ENCODE results near the gene CBFA2T2.
"Not testable (repeated sequence)": the region's sequence is repeated elsewhere in the genome, so short reads cannot be mapped to it uniquely, and the experiment has no call there.

The CBFA2T2 gene

DNA sequence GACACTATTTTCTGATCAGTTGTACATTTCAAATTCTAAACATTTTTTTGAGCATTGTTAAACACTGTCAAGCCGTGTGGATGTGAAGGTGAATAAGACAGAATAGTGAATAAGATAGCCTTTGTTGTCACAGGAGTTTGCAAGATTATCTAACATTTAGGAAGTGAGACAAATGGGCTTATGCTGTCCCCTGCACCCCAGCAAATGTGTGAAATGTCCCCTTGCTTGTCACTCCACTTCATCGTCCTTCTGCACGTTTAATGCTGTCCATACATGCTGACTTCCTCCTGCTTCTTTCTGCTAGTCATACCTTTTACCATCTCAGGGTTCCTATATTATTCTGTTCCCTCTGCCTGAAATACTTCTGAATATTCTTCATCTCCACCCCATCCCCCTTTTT, 62.6 kb downstream of the CBFA2T2 start:
- no peak for DNase-seq

DNA sequence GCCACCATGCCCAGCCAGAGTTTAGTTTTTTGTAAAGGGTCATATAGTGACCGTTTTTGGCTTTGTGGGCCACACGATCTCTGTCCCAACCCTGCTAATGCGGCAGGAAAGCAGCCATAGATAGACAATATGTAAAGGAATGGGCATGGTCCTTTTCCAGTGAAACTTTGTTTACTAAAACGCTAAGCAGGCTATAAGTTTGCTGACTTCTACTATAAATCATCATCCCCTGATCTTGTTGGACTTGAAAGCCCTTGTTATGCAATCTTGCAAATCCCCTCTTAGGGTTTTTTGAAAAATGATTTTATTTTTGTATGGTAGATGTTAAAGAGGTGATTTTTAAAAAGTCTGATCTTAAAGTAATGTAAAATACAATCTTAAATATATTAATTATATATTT, 63.6 kb downstream of the CBFA2T2 start:
- DNase-seq, result no peak

DNA sequence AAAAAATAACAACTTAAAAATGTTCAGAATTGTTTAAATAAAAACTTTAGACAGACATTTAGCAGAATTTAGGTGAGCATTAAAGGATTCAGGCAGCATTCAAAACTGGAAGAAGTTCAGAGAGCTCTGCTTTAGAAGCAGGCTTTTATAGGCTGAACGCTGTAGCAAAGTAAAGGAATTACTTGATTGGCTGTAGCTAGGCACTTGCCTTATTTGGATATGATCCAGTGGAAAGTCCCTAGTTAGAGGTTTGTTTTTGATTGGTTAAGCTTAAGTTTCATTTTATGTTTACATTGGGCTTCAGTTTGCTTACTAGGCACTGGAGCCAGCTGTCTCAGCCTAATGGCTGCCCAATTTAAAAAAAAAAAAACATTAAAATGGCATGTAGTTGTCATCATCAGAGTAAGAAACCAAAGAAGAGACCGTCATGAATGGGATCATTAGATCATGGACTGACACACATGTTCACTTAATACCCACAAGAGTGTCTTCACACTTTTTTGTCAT, 65.1 kb downstream of the CBFA2T2 start:
- DNase-seq, result no peak

DNA sequence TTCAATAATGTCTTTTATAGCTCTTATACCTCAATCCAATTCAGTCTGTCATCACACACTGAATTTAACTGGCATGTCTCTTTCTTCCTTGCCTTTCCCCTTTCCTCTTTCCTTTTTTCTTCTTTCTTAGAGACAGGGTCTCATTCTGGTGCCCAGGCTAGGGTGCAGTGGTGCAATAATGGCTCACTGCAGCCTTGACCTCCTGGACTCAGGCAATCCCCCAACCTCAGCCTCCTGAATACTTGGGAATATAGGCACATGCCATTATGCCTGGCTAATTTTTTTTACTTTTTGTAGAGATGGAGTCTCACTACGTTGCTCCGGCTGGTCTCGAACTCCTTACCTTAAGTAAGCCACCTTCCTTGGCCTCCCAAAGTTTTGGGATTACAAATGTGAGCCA, 65.9 kb downstream of the CBFA2T2 start:
- DNase-seq, result no peak

DNA sequence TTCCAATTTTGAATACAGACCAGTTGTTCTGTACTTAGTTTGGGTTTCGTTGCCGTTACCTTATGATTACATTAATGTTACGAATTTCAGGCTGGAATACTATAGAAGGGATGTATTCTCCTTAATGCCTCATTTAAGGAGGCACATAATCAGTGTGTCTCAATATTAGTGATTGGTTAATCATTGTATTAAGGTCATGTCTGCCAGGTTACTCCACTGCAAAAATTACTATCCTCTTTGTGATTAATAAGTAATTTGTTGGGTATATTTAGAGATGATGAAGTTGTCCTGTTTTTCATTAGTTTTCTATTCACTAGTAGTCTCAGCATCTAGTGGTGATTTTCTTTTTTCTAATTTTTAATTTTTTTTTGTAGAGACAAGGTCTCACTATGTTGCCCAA, 66.3 kb downstream of the CBFA2T2 start:
- no peak for DNase-seq

DNA sequence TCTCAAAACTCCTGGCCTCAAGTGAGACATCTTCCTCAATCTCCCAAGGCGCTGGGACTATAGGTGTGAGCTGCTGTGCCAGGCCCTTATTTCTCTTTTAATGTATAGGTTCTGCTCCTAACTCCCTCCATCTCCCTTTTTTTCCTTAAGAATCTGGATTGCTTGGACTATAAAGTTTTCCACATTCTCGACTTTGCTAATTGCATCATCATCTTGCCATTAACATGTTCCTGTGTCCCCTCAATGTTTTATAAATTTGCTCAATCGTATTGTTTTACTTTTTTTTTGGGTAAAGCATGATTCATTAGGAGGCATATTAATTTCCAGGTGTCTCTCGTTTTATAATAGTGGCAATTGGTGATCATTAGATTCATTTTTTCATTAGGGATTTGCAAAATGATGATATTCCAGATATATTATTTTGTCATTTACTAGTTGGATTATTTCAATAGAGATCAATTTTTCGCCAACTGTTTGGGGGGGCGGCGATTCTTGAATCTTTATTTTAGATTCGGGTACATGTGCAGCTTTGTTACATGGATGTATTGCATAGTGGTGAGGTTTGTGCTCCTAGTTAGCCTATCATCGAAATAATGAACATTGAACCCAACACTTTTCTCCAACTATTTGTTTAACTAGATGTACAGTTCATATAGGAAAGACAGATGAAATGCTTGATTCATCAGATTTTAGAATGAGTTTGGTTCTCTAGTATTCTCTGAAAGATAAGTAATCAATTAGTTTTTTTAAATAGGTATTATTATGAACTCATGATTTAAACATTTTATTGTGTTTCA, 68.7 kb downstream of the CBFA2T2 start:
- no peak for DNase-seq

DNA sequence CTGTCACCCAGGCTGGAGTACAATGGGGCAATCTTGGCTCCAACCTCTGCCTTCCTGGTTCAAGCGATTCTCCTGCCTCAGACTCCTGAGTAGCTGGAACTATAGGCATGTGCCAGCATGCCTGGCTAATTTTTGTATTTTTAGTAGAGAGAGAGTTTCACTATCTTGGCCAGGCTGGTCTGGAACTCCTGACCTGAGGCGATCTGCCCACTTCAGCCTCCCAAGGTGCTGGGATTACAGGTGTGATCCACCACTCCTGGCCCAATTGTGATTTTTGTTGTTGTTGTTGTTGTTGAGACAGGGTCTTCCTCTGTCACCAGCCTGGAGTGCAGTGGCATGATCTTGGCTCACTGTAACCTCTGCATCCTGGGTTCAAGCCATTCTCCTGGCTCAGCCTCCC, 69.3 kb downstream of the CBFA2T2 start:
- DNase-seq, result no peak

DNA sequence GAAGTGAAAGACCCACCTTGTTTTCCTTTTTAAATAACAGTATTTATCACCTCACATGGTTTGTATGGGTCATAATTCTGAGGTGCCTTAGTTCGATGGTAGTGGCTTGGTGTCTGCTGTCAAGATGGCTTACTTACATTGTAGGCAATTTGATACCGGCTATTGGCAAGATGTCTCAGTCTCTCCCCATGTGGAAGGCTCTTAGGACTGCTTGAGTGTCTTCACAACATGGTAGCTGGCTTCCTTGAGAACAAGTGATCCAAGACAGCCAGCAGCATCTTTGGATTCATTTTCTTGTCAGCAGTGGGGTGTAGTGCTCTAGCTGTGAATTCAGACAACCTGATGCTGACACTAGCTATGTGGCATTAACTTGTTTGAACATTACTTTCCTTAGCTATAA, 70.1 kb downstream of the CBFA2T2 start:
- no peak for DNase-seq

DNA sequence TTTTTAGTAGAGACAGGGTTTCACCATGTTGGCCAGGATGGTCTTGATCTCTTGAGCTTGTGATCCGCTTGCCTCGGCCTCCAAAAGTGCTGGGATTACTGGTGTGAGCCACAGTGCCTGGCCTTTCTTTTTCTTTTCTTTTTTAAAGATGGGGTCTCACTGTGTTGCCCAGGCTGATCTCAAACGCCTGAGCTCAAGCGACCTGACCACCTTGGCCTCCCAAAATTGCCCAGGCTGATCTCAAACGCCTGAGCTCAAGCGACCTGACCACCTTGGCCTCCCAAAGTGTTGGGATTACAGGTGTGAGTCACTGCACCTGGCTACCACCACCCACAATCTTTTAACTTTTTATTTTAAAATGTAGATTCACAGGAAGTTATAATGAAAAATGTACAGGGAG, 71.2 kb downstream of the CBFA2T2 start:
- DNase-seq, result not testable (repeated sequence)

DNA sequence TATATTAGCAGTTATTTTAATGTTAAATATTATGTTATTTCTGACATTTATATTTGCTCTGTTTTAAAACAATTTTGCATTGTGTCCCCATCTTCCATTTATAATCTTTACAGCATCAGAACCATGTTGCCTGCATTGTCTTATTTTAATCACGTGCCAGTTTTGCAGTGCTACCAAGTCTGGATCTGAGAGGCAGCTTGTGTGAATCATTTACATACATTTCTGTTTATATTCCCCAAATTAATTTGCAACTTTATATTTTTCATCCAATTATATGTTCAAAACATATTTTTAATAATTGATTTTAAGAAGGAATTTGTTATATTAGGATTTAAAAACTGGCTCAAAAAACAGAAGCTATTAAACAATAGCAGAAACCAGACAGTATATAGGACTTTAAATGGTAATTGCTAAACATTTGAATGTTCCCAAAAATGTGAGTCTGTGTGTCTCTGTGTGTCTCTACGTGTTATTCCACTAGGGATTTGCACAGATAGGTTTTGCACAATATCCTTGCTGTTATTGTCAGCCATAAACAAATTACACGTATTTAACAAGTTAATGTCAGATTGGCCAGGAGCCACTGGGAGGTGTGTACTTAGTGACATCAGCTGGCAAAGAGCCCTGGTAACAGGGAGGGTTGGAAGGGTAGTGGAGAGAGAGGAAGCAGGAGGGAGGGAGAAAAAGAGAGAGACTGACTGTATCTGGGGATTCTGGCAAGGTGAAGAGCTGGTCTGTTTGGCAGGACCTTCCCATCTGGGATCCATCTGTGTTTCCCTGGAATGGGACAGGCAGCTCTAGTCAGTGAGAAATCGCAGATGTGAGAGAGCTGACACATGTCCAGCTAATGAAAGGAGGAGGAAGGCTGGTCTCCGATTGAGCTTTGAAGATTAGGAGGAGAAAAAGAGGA, 72.1 kb downstream of the CBFA2T2 start:
- no peak for DNase-seq

DNA sequence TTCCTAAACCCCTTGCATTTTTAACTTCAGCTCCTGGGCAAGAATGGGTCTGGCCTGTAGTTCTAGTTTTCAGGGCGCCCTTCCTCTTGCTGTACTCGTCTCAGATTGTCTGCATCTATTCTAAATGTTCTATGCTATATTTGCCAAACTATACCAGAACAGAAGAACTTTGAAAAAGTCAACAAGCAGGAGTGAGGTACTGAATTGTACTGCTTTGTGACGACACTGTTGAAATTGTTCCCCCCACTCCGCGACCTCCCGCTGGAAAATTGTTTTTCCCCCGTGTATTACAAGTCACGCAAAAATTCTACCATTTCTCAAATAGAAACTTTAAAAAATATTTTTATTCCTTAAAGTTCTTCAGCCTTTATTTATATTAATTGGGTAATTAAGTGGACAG, 73.9 kb downstream of the CBFA2T2 start:
- DNase-seq, result no peak

DNA sequence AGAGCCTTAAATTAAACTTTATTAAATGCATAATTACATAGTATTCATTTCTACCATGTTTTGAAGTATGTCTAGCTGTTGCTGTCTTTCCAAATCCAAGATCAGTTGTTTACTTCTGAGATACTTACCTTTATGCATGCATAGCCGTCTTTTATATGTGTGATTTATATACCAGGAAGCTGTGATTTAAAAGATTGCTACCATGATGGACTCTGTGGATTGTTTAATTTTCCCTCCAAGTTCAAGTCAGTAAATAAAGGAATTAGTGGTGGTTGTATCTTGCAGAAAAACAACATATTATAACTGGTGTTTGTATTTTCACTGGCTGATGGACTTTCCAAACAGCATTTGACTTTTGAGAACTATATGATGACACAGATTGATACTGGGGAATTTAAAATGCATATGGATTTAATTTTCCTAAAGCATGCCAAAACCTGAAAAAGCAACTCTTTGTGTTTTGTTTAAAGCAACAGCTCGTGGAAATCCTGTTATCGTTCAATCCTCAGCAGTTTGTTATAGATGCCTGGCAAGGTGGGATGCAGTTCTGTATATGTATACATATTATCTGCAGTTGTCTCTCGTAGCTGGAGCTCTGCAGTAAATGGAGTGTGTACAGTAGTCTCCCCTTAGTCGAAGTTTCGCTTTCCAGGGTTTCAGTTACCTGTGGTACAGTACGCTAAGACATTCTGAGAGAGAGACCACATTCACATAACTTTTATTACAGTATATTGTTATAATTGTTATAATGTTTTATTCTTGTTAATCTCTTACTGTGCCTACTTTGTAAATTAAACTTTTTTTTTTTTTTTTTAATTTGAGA, 77.1 kb downstream of the CBFA2T2 start:
- no peak for DNase-seq

DNA sequence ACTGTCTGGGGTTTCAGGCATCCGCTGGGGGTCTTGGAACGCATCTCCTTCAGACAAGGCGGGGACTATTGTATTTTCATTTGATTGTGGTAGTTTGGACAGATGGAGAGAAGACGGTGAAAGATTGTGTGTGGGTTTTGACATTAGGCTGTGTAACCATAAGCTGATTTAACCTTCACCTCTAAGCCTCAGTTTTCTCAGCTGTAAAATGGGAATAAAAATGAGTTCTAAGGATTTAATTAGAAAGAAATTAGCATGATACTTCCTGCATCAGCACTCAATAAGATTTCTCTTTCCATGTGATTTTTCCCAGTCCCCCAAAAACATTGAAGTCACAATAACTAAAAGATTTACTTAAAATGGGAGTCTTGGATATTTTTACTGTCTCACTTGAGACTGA, 78.1 kb downstream of the CBFA2T2 start:
- DNase-seq, result no peak

DNA sequence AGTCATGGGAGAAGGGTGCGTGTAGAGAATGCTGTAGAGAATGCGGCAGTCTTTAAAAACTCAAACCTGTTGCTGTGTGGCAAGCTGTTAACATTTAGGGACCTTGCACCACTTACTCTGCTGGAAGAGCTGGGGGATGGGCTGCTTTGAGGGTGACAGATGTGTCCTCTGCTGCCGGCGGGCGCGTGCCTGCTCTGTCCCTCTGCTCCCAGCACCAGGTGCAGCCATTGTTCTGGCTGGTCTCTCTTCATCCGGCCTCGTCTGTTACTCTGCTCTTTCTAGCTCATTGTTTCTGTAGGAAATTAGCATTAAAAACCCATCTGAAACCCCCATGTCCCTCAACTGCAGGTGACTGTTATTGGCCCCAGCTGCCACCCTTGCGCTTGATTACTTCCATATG, 78.5 kb downstream of the CBFA2T2 start:
- no peak for DNase-seq

DNA sequence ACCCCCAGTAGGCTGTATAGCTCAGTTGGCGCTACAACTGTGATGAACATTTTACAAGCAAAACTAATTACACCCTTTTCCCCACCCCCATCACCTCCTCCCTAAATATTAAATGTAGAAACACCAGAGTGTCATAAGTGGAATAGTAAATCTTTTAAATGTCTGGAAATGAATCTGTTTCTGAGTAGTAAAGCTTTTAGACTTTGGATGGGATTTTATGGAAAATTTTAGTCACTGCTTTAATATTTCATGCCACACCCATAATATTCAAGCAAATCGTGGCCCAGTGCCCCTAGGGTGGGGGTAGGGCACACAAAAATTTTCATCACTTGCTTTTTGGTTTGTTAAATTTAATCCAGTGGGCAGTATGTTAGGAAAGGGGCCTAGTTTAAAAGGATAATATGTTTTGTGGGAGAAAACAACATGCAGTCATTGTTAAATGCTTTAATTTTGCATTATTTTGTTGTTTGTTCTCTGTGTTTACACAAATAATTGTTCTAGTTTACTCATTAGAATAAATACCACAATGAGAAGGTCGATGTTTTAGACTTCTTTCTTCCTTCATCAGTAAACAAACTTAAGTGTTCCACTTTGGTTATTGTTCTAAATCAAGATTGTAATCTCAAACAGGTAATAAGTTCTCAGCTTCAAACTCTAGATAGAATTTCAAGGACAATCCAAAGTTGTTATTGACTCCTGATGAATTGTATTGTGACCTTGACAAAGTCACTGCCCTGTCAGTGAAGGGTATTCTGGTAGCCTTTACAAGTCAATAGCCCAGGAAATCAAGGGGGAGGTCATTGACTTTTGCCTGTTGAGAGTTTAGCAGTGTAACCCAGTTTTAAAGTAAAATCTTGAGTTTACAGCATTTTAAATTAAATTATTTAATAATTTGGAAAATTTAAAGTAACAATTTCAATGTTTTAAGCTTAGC, 79.2 kb downstream of the CBFA2T2 start:
- DNase-seq, result no peak

DNA sequence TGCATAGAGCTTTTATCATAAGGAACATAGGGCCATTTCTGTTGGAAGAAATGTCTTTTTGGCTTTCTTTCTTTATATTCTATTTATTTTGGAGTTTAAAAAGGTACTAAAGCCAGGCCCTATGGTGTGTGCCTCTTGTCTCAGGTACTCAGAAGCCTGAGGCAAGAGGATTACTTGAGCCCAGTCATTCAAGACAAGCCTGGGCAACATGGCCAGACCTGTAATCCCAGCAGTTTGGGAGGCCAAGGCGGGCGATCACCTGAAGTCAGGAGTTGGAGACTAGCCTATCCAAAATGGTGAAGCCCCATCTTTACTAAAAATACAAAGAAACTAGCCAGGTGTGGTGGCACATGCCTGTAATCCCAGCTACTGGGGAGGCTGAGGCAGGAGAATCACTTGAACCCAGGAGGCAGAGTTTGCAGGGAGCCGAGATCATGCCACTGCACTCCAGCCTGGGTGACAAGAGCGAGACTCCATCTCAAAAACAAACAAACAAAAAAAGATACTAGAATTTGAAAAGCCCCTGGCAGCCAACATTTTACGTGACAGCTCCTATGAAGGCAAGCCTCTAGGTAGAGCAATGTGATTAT, 80.0 kb downstream of the CBFA2T2 start:
- no peak for DNase-seq

DNA sequence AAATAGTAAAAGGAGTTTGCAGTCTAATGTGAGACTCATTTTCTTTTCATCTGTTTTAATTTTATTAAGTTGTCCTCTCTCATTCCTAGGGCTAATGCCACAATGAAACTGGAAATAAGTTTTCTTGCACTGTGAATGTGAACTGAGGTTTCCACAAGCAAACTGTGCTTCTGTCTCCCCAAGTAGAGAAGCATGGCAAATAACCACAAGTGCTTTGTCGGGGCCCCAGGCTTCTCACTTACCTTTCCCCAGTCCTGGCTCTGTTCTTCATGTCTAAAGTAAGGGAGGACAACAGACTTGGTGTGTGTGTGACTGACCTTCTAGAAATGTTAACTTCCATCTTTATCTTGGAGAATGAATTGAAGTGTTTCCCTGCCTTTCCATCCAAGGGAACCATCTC, 80.8 kb downstream of the CBFA2T2 start:
- no peak for DNase-seq

DNA sequence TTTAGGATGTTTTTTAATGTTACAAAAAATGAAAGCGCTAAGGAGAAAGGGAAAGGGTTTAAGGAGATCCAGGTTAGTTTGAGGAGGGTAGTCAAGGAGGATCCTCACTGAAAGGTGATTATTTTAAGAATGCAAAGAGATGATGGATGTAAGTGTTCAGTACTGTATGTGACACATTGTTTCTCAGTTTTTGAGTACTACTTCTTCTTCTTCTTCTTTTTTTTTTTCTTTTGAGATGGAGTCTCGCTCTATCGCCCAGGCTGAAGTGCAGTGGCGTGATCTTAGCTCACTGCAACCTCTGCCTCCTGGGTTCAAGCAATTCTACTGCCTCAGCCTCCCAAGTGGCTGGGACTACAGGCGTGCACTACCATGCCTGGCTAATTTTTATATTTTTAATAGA, 83.4 kb downstream of the CBFA2T2 start:
- DNase-seq, result not testable (repeated sequence)

DNA sequence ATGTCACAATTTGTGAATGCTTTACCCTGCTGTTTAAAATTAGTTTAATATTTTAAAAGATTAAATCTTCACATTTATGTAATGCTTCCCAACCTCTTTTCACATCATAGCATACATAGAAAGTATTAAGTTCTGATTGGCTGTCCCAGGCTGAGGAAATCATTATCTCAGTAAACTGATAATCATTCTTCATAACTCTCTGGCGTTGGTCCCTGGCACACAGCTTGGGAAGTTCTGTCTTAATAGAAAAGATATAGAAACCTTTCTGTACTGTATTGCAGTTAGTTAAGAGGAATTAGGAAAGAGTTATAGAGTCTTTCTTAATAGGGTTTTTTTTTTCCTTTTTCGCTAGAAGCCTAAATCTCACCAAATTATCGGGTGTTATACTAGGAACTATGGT, 85.4 kb downstream of the CBFA2T2 start:
- DNase-seq, result no peak

DNA sequence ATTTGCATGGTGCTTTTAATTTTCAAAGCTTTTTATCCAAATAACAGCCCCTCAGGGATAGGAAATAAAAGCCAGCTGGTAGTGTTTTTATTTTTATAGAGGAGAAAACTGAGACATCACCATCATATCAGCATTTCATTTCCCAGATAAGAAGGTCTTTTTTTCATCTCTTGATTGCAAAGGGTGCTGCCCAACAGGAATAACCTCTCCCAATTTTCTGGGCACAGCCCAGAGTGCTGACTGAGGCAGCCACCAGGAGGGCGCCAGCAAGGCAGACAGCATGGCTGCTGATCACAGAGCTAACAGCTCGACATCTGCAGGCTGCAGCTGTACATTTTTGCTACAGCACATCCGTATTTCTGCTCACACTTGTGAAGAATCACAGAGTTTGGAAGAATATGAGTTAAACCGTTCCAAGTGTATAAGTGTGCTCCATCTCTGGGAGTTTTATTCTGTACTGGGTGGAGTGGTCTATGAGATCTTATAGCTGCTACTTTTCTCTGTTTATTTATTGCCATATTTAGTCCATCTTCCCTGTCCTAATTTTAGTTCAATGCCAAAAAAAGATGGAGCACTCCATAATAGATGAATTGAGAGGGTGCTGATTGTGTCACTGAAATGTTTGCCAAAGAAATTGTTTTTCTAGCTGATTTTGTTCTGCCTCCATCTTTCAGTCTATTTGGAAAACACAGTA, 86.7 kb downstream of the CBFA2T2 start:
- DNase-seq, result no peak

DNA sequence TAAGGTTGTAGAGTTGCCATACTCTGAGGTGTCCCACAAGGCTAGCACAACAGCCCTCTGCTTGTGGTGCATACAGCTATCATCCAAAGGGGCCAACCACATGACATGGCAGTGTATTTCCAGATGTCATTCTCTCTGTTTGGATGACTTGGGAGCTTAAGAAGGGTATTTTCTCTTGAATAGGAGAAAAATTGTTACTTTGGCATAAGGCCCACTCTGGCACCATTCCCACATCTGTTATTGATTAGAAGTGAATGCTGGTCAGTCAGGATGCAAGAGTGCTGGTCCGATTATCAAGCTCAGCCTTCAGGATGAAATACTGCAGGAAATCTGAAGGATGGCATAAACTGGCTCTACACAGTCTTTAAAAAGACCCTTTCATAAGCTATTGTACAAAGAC, 88.6 kb downstream of the CBFA2T2 start:
- DNase-seq, result no peak
